Stimulated activated CD8-positive, alpha-beta memory T cell treated with anti-CD3 and anti-CD28 coated beads, Interleukin-15, amount 100 ng/mL, for 48 hours (primary cell): ENCODE measurements around the gene PRKN.
"Not testable (repeated sequence)": the region's sequence is repeated elsewhere in the genome, so short reads cannot be mapped to it uniquely, and the experiment has no call there.

Experiments used
- DNase-seq, 2 donors: peaks; one replicate each; pipeline ENCODE4 v3.0.0-alpha.2; 2020; ENCODE audit warnings: low read depth in 2 of 2

The PRKN gene

DNA sequence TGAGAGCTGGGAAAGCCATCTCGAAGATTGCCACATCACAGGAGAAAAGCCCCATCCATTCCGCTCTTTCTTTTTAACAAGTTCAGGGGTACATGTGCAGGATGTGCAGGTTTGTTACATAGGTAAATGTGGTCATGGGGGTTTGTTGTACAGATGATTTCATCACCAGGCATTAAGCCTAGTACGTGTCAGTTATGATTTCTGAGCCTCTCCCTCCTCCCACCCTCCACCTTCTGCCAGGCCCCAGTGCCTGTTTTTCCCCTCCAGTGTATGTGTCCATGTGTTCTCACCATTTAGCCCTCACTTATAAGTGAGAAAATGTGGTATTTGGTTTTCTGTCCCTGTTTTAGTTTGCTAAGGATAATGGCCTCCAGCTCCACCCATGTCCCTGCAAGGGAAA, 887.2 kb downstream of the PRKN start:
- DNase-seq, result no peak

- DNase-seq, result no peak
Observed at GRCh38 chr6:161838306-161839035, 889.1 kb downstream of the PRKN start.

GRCh38 chr6:161837854-161838253, 889.7 kb downstream of the PRKN start:
- no peak for DNase-seq

GRCh38 chr6:161837449-161837735, 890.2 kb downstream of the PRKN start:
- DNase-seq, result no peak

DNA sequence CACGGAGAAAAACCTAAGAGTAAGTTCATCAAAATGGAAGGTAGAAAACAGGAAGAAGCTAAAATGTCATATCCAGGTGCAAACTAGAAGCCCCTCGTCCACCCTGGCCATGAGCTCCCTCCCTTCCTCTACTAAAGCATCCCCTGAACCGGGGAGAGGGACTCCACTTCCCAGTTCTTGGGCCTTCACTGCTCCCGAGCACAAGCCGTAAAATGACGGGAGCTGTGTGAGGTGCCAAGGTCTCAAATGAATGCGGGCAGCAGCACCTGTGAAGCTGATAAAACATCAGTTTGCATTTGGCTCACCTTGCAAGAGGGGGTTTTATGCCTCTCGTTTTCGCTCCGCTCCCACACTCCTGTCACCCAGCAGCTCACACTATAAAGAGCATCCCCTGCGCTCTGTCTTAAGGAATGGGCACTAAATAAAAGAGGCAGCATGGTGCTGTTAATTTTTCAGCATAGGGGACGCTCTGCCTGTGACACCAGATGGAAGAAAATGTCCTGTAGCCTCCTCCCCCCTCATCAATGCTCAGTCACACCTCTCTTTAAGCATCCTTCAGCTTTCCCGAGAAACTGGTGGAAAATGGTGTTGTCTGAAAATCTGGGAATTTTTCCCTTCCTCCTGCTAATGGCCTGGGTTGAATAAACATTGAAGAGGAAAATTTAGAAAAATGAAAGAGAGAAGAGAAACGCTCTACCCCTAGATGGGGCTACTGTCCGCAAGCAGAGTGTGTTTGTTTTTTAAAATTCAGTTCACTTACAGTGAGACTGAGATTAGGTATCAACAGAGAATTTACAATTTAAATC, 890.7 kb downstream of the PRKN start:
- no peak for DNase-seq

DNA sequence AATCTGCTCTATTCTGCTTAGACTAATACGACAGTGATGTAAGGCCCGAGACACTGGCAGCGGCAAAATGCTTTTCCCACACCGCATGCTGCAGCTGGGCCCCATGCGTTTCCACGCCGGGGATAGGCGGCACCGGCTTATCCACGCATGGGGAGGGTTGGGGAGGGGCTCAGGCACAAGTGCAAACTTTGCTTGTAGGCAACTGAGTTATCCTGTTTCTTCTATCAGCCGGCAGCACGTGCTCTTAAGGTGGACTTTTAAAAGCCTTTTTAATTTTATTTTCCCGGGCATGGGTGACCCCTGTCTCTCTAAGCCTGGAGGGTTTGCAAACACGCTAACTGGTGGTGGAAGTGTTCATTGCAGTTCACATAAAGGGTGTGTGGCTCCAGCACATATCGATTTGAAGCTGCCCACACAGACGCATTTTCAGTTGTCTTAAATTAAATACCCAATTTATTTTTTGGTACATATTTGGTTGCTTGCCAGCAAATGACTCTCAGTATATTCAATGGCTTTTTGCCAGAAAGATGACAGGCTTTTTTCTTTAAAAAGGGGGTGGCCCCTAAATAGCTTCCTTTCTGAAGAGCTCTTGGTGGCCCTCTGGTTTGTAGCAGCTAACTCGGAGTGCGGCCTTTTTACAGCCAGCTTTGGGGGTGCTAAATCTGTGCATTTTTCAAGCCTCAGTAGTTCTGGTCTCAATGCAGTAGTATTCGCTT, 891.9 kb downstream of the PRKN start:
- DNase-seq, result no peak

- no peak for DNase-seq
Observed at GRCh38 chr6:161834426-161834825, 893.1 kb downstream of the PRKN start.

DNA sequence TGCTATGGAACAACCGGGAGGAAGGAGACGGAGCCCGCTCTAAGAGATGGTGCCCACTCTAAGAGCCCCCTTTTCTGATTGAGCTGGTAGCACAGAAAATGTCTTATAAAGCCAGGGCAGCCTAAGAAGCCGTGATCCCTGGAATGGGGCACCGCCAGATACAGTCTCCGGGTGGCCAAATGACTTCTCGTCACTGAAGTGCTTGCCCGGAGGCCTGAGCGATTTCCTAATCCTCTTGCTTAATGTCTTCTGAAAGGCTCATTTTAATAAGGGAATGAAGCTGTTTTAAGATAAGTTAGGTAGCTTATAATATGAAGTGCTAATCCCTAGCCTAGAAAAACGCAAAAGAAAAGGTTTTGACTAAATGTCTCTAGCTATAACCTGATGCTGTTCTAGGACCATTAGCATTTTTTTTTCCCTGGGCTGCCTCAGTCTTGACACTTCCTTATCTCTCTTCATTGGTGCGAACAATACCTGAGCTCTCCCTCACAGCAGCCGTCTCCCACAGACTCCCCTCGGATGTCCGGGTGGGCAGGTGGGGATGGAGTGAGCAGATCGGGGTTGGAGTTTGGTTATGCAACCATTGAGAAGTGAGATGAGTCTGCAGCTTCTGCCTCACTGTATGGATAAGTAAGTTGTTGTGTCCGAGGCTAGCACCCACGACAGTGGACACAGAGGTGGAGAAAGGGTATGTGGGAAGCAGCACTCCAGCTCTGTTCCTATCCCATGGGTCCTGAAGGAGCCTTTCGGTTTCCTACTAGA, 894.3 kb downstream of the PRKN start:
- no peak for DNase-seq

- DNase-seq, result no peak
Observed at GRCh38 chr6:161832622-161833021, 894.9 kb downstream of the PRKN start.

GRCh38 chr6:161830866-161831616, 896.5 kb downstream of the PRKN start:
- no peak for DNase-seq

GRCh38 chr6:161829291-161829729, 898.3 kb downstream of the PRKN start:
- DNase-seq, result no peak

GRCh38 chr6:161828355-161828754, 899.2 kb downstream of the PRKN start:
- no peak for DNase-seq

DNA sequence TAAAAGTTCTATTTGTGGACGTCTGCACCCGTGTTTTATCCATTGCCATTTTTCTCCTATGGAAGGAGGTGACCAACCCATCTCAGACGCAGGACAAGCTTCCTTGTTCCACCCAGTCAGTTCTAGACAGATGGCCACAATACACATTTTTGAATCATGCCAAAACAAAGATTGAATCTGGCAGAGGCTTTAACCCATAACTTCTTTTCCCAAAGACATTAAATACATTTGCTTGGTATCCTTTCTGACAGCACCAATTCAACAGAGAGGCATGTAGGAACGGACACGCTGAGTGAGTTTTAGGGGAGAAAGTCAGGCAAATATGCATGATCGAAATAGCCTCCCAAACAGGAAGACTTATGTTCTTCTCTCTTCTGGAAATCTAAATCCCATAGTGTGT, 901.1 kb downstream of the PRKN start:
- no peak for DNase-seq

DNA sequence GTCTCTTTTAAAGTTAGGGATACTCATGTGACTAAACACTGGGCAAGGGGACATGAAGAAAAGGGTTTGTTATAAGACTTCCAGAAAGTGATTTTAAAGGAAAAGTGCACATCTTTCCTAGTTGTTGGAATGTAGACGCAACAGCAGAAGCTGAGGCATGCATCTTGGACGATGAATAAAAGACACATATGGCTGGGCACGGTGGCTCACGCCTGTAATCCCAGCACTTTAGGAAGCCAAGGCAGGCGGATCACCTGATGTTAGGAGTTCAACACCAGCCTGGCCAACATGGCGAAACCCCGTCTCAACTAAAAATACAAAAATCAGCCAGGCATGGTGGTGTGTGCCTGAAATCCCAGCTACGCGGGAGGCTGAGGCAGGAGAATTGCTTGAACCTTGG, 905.4 kb downstream of the PRKN start:
- DNase-seq, result not testable (repeated sequence)

DNA sequence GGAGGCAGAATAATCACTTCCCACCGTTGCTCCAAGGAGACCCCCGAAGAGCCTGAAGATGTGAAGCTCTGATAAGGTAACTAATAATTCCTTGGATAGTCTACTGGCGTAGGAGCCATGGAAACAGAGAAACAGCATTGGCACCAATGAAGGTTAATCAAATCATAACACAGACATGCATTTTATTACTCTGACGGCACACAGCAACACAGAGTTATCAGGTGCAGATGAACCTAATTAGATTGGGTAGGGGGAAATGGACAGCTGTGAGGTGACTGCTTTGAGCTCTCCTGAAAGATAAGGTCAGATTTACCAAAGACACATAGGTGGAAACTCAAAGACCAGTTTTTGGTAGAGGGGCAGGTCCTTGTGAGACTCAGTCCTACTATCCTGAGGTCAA, 909.7 kb downstream of the PRKN start:
- DNase-seq, result no peak

DNA sequence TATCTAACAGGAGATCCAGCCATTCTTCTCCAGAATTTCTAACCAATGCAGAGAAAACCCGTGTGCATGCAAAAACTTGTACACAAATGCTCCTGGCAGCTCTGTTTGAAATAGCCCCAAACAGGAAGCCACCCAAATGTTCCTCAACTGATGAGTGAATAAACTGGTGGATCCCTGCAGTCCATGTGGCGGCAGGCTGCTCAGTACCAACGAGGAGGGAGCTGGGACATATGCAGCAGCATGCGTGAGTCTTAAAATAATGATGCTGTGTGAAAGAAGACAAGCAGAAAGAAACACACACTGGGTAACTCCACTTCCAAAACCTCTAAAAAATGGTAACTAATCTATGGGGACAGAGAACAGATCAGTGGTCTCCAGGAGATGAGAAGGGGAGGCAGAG, 911.6 kb downstream of the PRKN start:
- no peak for DNase-seq

DNA sequence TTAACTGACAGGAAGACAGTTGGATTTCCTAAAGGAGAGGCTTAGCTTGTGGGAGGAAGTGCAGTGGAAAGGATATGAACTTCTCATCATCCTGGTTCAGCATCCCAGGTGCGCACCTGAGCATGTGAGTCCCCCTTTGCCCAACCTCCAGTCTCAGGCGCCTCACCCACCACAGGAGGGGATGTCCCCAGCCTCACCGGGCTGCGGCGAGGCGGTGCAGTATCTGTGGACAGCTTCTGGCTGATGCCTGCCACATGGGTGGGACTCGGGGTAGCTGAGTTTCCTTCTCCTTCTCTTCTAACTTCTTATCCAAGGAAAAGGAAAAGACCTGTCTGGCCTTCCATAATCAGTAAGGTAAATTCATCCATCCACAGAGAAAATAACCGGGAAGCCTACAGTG, 914.4 kb downstream of the PRKN start:
- no peak for DNase-seq

DNA sequence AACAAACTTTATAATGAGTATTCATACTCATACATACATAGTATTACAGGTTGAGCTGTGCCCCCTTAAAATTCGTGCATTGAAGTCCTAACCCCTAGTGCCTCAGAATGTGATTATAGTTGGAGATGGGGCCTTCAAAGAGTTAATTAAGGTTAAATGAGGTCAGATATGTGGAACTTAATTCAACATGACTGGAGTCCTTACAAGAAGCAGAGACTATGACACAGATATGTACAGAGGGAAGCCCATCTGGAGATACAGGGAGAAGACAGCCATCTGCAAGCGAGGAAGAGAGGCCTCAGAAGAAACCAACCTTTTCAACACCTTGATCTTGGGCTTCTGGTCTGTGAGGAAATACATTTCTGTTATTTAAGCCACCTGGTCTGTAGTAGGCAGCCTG, 917.6 kb downstream of the PRKN start:
- no peak for DNase-seq

- DNase-seq, result no peak
Observed at GRCh38 chr6:161804838-161805237, 922.7 kb downstream of the PRKN start.

DNA sequence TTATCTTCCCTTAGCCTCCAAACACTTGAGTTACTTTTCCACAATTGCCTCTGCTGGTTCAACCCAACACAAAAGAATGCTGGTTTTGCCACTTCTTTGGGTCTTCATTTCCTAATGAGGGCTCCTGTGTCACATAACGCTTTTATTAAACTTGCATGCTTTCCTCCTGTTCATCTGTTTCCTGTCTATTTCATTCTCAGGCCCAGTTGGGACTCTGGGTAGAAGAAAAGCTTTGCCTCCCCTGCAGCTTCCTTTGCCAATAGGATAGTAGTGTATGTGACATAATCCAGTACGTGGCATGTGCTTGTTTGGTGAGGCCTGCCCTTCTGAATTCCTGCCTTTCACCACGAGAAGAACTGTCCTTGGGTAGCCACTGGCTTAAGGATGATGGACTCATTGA, 924.4 kb downstream of the PRKN start:
- DNase-seq, result no peak

GRCh38 chr6:161802231-161802630, 925.3 kb downstream of the PRKN start:
- DNase-seq, result no peak
